Stimulated activated naive CD8-positive, alpha-beta T cell treated with anti-CD3 and anti-CD28 coated beads, Interleukin-15, Interleukin-2, amounts not matched to agents 100 U/mL and 50 U/mL, for 24 hours (primary cell): ENCODE measurements around the gene TBC1D10B.
A peak's percentile ranks its signal among the peaks of the same experiment; 100 is the strongest.
"Not testable (repeated sequence)": the region's sequence is repeated elsewhere in the genome, so short reads cannot be mapped to it uniquely, and the experiment has no call there.

Source experiments
- ATAC-seq: fragments of 150-1000 bp; cut with Tn5 transposase; one replicate; pipeline ENCODE4 v1.10.0; 2021
- DNase-seq: peaks from one replicate; pipeline ENCODE4 v3.0.0; 2021

Gene TBC1D10B

GRCh38 chr16:30397776-30398660, 27.7 kb upstream of the TBC1D10B start:
- DNase-seq (no peak), ATAC-seq (no peak)

- ATAC-seq = no peak
- DNase-seq = no peak
These were observed 26.8 kb upstream of the TBC1D10B start for GRCh38 chr16:30397056-30397455.

GRCh38 chr16:30396627-30397026, 26.3 kb upstream of the TBC1D10B start:
- ATAC-seq, DNase-seq: not testable (repeated sequence)

- DNase-seq (no peak), ATAC-seq (no peak)
These were observed 25.8 kb upstream of the TBC1D10B start for GRCh38 chr16:30395992-30396585.

GRCh38 chr16:30395155-30395991, 25.1 kb upstream of the TBC1D10B start, which contains the start of gene ZNF48:
Gene ZNF48 (plus strand): TSS chr16:30395420. CDS start chr16:30395795, 375 bp downstream.
- DNase-seq (peak; percentile 73), ATAC-seq (peak; percentile 64)

- no peak for ATAC-seq
- DNase-seq = no peak
These were observed 24.4 kb upstream of the TBC1D10B start for GRCh38 chr16:30394592-30395154.

- no peak for ATAC-seq
These were observed 13.2 kb upstream of the TBC1D10B start for GRCh38 chr16:30383521-30383920.

GRCh38 chr16:30382111-30382881, 12.0 kb upstream of the TBC1D10B start, which contains the start of gene SEPTIN1:
Gene SEPTIN1 (minus strand): TSS chr16:30382561. CDS start chr16:30382542, 19 bp downstream.
- ATAC-seq (peak; percentile 40), DNase-seq (peak; percentile 82)

More at GRCh38 chr16:30383521-30383920, 13.2 kb upstream of the TBC1D10B start:
- DNase-seq = no peak

GRCh38 chr16:30381291-30382041, 11.2 kb upstream of the TBC1D10B start:
- ATAC-seq (no peak), DNase-seq (no peak)

GRCh38 chr16:30380803-30381208, 10.5 kb upstream of the TBC1D10B start:
- DNase-seq = no peak

GRCh38 chr16:30380072-30380802, 9.9 kb upstream of the TBC1D10B start:
- ATAC-seq (no peak), DNase-seq (no peak)

More at GRCh38 chr16:30380803-30381208, 10.5 kb upstream of the TBC1D10B start:
- ATAC-seq = no peak

GRCh38 chr16:30379158-30379783, 9.0 kb upstream of the TBC1D10B start:
- ATAC-seq (no peak), DNase-seq (no peak)

- peak; percentile 100 for DNase-seq
- ATAC-seq = peak; percentile 93
These were observed 8.2 kb upstream of the TBC1D10B start for GRCh38 chr16:30378236-30379157.

- DNase-seq (peak; percentile 85), ATAC-seq (peak; percentile 38)
These were observed 7.5 kb upstream of the TBC1D10B start for GRCh38 chr16:30377812-30378235.

GRCh38 chr16:30377050-30377811, 6.9 kb upstream of the TBC1D10B start:
- ATAC-seq = no peak
- DNase-seq = no peak

GRCh38 chr16:30376461-30376902, 6.2 kb upstream of the TBC1D10B start:
- DNase-seq (no peak), ATAC-seq (no peak)

- DNase-seq (no peak), ATAC-seq (no peak)
These were observed 5.6 kb upstream of the TBC1D10B start for GRCh38 chr16:30375864-30376263.
